AG09309 (cell line): ENCODE measurements around the gene STX1A.
"Not testable (repeated sequence)": the region's sequence is repeated elsewhere in the genome, so short reads cannot be mapped to it uniquely, and the experiment has no call there.

Source experiments
- DNase-seq: peaks from one replicate; pipeline ENCODE4 v3.0.0-alpha.2; 2010; ENCODE audit warnings: low read depth
- H3K4me3 ChIP-seq: 2 replicates; pipeline ENCODE4 v1.5.1; 2011; ENCODE audit warnings: mild to moderate bottlenecking, low read depth, low read length, moderate library complexity; ENCODE audit not compliant: control insufficient read depth
- TF ChIP-seq, protein P1 (sequence below): IDR thresholded peaks from 2 replicates; pipeline ENCODE4 v1.5.1; 2011; ENCODE audit warnings: mild to moderate bottlenecking, low read depth, low read length, inconsistent platforms; ENCODE audit not compliant: insufficient read depth, control insufficient read depth; ENCODE audit errors: missing control alignments

Gene STX1A

DNA sequence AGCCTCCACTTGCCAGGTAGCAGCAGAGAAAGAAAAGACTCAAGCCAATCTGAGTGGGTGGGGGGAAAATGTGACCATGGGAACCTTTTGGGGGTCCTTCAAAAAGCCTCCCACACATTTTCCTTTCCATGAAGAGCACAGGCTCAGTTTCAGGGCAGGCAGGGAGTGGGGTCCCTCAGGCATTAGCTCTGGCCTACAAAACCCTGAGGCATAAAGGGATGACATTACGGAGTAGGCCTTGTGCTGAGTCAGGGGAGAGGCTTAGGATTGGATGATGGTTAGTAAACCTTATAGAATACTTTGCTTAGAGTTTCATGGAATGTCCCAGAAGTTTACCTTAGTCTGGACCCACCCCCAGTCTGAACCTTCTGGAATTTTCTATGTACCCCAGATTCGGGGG, 39.8 kb downstream of the STX1A start:
- TF ChIP-seq, protein P1, sequence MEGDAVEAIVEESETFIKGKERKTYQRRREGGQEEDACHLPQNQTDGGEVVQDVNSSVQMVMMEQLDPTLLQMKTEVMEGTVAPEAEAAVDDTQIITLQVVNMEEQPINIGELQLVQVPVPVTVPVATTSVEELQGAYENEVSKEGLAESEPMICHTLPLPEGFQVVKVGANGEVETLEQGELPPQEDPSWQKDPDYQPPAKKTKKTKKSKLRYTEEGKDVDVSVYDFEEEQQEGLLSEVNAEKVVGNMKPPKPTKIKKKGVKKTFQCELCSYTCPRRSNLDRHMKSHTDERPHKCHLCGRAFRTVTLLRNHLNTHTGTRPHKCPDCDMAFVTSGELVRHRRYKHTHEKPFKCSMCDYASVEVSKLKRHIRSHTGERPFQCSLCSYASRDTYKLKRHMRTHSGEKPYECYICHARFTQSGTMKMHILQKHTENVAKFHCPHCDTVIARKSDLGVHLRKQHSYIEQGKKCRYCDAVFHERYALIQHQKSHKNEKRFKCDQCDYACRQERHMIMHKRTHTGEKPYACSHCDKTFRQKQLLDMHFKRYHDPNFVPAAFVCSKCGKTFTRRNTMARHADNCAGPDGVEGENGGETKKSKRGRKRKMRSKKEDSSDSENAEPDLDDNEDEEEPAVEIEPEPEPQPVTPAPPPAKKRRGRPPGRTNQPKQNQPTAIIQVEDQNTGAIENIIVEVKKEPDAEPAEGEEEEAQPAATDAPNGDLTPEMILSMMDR, result no peak
- no peak for DNase-seq
- no peak overlapping the region for H3K4me3 ChIP-seq

DNA sequence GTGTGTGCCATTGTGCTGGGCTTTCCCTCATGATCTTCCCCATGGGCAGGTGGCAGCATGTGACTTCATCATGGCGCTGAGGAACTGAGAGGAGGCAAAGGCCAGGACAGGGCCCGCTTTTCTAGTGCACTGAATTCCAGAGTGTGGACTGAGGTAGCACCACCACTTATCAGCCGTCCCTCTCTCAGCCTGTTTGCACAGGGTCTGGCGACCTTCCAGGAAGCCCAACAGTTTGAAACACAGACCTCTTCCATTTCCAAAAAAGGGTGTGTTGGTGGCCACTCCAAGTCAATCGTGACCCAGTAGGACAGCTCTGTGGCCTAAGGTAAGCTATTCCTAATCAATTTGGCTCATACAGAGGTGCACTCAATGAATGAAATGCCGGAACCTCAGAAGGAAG, 40.6 kb downstream of the STX1A start:
- no peak for DNase-seq
- TF ChIP-seq, protein P1, result no peak
- H3K4me3 ChIP-seq, result no peak overlapping the region

DNA sequence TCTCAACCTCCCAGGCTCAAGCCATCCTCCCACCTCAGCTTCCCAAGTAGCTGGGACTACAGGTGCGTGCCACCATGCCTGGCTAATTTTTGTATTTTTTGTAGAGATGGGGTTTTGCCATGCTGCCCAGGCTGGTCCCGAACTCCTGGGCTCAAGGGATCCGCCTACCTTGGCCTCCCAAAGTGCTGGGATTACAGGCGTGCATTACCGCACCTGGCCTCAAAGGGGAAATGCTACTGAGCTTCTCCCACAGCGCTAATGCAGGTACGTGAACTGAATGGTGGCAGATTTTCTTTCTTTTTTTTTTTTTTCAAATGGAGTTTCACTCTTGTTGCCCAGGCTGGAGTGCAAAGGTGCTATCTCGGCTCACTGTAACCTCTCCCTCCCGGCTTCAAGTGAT, 43.4 kb downstream of the STX1A start:
- H3K4me3 ChIP-seq, DNase-seq: not testable (repeated sequence)

DNA sequence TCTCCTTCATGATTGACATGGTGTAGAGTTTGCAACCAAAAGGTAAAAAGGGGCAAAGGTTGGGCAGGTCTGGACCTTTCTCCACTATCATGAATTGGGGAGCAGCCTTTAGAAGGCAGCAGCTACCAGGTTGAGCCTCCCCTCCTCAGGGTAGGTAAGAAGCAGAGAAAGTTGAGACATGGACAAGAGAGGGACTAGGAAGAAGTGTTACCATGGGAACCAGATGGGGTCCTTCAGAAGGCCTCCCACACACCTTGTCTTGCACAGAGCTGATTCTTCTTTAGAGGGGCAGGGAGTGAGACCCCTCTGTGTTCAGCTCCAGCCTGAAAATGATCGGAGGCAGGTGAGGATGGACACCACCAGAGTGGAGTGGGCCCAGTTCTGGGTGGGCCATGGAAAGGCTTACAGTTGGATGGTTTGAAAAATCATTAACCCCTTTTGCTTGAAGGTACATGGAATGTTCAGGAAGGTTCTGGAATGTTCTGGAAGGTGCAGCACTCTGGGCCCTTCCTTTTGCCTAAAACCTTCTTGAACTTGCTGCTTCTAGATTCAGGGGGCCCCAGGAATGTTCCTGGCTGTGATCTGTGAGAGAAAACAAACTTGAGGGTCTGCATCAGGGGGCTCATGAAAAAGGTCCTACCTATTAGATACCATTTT, 44.9 kb downstream of the STX1A start:
- no peak overlapping the region for H3K4me3 ChIP-seq
- no peak for DNase-seq
- TF ChIP-seq, protein P1, result no peak

DNA sequence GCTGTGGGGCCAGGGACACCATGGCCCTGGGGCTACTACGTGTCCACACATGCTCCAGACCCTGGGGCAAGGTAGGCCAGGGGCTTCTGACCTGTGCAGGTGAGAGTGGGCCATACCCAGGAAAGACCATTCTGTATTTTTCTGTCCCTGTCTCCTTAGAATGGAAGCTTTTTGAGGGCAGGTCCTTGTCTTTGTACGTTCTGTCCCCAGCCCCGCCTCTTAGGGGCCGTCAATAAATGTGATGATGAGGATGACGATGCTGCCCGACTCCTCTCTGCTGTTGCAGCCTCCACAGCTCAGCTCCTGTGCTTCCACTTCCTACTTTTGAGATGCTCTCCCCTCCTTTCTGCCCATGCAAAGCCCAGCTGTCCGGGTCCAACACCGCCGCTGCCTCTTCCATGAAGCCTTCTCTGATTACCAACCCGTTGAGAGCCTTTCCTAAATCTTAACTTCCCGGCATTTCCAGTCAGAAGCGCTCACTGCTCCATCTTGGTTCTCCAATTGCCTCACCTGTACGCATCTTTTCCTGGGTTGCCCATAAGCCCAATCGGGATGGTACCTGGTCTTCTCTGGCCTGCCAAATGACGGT, 47.5 kb downstream of the STX1A start:
- TF ChIP-seq, protein P1, result no peak
- no peak overlapping the region for H3K4me3 ChIP-seq
- DNase-seq, result no peak

DNA sequence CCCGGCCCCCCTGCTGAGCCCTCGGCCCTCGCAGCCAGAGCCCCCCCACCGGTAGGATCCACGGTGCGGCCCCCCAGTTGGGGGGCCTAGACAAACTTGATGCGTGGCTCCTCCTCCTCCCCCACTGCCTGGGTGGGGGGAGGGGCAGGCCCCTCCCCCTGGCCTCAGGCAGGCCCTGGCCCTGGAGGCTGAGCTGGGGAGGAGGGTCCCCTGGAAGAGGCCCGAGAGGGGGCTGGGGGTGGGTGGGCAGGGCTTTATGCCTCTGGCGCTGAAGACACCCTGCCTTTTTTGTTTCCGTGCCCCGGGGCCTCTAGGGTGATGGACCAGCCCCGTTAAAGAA, 48.2 kb downstream of the STX1A start:
- TF ChIP-seq, protein P1, result no peak
- no peak for DNase-seq
- no peak overlapping the region for H3K4me3 ChIP-seq

DNA sequence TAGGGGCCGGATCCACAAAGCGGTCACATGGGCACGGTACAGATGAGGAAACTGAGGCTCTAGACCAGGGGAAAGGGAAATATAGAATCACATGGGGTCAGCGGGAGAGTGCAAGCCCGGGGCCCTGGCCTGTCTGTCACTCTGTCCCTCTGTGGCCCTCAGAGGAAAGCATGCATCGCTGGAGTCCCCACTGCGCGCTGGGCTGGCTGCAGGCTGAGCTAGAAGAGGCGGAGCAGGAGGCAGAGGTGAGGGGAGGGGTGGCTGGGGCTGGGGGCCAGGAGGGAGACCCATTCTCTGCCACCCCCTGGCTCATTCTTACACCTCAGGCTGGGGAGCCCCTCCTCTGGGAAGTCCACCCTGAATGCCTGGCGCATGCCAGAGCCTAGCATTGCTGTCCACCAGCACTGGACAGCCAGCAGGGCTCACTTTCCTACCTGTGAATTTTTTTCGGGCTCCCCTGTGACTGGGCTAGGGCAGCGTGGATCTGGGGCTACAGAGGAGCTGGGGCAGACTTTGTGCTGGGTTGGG, 49.5 kb downstream of the STX1A start:
- TF ChIP-seq, protein P1, result no peak
- no peak for DNase-seq
- no peak overlapping the region for H3K4me3 ChIP-seq
